HT1080 (cell line): ENCODE data around the gene PLAGL1. TPM values are rescaled to one million over a fixed set of nuclear protein-coding genes. Genes with fewer than 3 reads are reported as not detected.
"Not testable (repeated sequence)": the region's sequence is repeated elsewhere in the genome, so short reads cannot be mapped to it uniquely, and the experiment has no call there.

Source experiments
- DNase-seq: peaks from one replicate; pipeline ENCODE4 v3.0.0-alpha.2; 2015; ENCODE audit warnings: low read depth
- total RNA-seq: library from RNA; depleted of rRNA; stranded (reverse); fragments of >200 nt; shearing (Covaris generic); gene quantifications from 2 replicates; pipeline ENCODE4 v1.2.3, GENCODE V29; 2014

The PLAGL1 gene
- total RNA-seq, 1 experiment from 2014 or later = 7.1 TPM

GRCh38 chr6:144012534-144012933, 4.5 kb upstream of the PLAGL1 start:
- DNase-seq = peak; percentile 64

GRCh38 chr6:144009628-144010027, 1.6 kb upstream of the PLAGL1 start:
- not testable (repeated sequence) for DNase-seq

GRCh38 chr6:144008846-144009245, 787 bp upstream of the PLAGL1 start:
- DNase-seq = no peak

DNA sequence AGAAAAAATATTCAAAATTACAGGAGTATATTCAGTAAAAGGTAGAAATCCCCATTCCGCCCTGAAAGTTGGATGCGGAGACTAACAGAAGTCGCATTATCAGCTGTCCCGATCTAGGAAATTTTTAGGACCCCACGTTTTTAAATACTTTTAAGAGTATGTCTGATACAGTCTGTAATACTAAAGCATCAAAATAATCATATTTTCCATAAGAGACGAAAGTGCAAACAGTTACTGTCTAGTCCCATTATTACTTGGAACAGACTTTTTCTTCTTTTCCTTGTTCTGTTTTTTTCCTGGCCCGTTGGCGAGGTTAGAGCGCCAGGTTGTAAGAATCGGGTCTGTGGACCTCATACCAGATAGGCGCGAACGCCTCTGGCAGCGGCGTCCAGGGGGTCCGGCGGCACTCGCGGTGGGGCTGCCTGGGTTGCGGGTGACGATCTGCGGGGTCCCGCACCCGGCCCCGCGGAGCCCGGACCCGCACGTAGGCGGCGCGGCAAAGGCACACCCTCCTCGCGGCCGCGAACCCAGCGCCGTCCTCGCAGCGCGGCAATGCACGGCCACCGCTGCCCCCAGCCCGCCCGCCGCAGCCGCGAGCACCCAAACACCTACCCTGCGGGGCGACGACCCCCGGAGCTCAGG, 460 bp downstream of the PLAGL1 start:
- peak; percentile 6 for DNase-seq

- peak; percentile 72 for DNase-seq
Observed at GRCh38 chr6:144006736-144007477, 1.2 kb downstream of the PLAGL1 start.

GRCh38 chr6:143999406-143999805, 8.7 kb downstream of the PLAGL1 start:
- DNase-seq = no peak

DNA sequence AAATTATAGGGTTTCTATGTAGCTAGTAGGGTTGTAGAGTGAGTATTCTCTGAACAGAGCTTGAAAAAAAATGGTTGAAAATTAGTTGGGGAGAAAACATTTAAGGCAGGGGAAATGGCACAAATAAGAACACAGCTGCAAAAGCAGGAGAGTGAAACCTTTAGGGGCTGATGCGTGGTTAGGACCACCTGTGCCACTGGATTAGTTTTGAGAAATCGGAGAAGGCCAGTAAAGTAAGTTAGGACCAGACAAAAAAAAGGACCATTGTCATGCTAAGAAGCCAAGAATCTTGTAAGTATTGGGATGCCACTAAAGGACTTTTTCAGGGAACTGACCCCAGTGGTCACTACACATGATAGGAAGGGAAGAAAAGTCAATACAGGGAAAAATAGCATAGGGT, 9.4 kb downstream of the PLAGL1 start:
- no peak for DNase-seq

GRCh38 chr6:143993965-143994646, 14.0 kb downstream of the PLAGL1 start:
- no peak for DNase-seq

GRCh38 chr6:143992285-143992684, 15.8 kb downstream of the PLAGL1 start:
- no peak for DNase-seq

GRCh38 chr6:143986463-143987065, 21.5 kb downstream of the PLAGL1 start:
- no peak for DNase-seq

GRCh38 chr6:143984666-143985065, 23.4 kb downstream of the PLAGL1 start:
- no peak for DNase-seq

DNA sequence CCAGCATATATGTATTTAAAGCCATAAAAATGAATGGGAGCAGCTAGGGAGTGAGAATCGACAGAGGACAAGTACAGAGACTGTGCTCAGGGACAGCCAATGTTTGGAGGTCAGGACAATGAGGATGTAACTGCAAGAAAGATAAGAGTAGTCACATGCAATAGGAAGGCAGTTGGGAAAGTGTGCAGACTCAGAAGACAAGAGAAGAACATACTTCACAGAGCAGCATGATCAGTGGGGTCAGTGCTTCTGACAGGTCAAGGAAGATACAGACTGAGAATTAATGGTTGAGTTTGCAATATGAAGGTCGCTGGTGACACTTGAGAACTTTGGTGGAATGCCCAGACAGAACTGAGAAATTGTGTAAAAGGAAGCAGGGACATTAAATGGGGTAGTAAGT, 25.1 kb downstream of the PLAGL1 start:
- no peak for DNase-seq

- DNase-seq = no peak
Observed at GRCh38 chr6:143980921-143981320, 27.1 kb downstream of the PLAGL1 start.

DNA sequence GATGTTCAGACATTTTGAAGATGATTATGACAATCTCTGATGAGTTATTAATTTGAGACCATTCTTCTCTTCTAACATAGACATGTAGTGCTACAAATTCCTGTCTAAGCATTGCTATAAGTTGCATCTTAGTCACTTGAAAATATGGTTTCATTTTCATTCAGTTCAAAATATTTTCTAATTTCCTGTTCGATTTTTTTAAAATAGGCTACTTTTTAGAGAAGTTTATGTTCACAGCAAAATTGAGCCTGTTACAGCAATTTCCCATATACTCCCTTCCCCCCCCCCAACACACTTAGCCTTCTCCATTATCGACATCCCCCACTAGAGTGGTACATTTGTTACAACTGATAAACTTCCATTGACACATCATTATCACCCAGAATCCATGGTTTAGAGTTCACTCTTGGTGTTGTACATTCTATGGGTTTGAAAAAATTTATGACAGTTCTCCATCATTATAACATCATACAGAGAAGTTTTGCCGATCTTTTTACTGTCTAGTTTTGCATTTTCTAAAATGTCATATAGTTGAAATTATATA, 31.2 kb downstream of the PLAGL1 start:
- DNase-seq = no peak

DNA sequence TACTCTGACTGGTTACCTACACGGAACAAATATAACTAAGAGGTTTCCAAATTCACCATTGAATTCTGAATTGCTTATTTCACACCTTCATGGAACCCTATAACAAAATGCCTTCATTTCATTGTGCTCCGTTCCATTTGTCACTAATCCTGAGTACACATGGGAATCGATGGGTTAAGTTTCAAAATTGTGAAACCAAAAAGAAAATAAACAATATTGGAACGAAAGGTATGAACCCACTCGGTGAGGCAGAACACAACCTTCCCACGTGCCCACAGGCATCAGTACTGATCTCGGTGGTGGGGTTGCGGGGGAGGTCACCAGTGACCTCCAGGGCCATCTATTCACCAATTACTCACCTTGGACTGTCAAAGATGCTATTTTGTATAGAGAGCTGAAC, 34.0 kb downstream of the PLAGL1 start:
- DNase-seq = no peak

GRCh38 chr6:143973097-143973966, 34.7 kb downstream of the PLAGL1 start:
- DNase-seq = no peak

DNA sequence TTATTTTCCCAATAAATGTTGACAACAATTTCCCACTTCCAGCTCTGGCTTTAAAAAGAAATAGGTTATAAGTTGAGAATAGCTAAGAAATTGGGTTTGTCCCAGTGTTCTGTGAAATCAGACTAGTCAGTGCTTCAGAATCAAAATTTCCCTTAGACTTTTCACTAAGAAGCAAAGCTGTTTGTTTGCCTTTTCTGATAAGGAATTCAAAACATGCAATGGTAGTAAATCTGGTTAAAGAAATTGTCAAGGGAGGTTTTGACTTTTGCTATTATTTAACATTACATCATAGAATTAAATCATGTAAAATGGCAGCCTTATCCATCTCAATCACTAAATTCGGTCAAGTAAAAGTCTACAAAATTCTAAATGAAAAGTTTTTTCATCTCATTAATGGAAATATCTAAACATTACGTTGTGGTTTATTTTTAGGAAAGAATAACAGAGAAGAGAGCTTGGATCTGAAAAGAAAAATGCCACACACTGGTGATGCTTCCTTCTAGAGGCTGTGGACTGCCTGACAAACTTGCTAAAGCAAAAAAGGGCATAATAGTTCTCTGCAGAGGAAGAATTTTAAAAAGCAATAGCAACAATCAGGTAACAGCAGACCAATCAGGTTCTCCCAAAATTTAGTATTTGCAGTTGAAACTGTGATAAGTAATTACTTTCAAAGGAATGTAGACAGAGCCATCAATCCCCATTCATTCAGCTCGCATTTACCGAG, 36.4 kb downstream of the PLAGL1 start:
- DNase-seq = no peak

DNA sequence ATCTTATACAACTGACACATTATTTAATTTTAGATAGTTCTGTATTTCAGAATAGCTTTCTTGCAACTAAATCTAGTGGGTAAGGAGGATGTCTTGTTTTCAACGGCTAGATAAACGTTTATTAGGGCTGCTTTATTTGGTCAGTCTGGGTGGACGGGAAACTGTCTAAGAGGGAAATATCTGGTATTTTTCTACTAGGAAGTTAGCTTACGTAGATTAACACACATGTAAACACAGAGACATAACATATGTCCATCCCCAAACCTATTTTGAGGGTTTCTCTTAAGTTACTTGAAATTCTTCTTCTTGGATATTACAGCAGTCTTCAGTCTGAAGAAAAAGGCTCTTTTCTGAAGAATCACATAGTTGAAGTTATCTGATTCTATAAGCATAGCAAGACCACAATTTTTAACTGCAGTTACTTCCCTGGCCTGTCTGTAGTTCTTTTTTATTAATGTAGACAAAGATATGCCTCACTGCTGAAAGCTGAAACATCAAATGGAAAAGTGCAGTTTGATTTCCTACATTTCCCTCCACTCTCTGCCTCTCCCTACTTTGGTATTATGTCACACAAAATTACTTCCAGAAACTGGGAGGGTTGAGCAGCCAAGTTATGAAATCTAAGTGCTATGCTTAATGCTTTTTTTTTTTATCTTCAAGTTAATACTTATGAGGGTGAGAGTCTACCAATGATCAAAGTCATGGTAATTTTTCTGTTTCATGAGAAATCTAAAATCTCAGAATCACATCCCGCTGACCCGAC, 37.4 kb downstream of the PLAGL1 start:
- no peak for DNase-seq

GRCh38 chr6:143969077-143969476, 39.0 kb downstream of the PLAGL1 start:
- DNase-seq = no peak
